Smooth muscle cell (in vitro differentiated cells): ENCODE measurements around the gene CUEDC2. TPM values are rescaled to one million over a fixed set of nuclear protein-coding genes. Genes with fewer than 3 reads are reported as not detected.

ENCODE experiments used
- DNase-seq: peaks from one replicate; lab custom pipeline; 2025; ENCODE audit not compliant: unreplicated experiment; lab: John Stamatoyannopoulos, UW
- H2AFZ ChIP-seq: fragments of 200-600 bp; sonication (generic); 2 replicates; pipeline ENCODE4 v1.6.0; 2016; ENCODE audit warnings: antibody characterized with exemption, low read depth, mild to moderate bottlenecking
- H3F3A ChIP-seq: fragments of 200-600 bp; sonication (generic); 2 replicates; pipeline ENCODE4 v1.6.0; 2017; ENCODE audit warnings: antibody characterized with exemption, low read depth
- H3K27ac ChIP-seq: fragments of 200-600 bp; sonication (generic); 2 replicates; pipeline ENCODE4 v1.5.1; 2016; ENCODE audit warnings: low read depth, mild to moderate bottlenecking
- H3K27me3 ChIP-seq: fragments of 200-600 bp; sonication (generic); 2 replicates; pipeline ENCODE4 v1.6.1; 2016; ENCODE audit warnings: low read depth, mild to moderate bottlenecking
- H3K36me3 ChIP-seq: fragments of 200-600 bp; sonication (generic); 2 replicates; pipeline ENCODE4 v1.5.1; 2016; ENCODE audit warnings: low read depth
- H3K4me1 ChIP-seq: fragments of 200-600 bp; sonication (generic); 2 replicates; pipeline ENCODE4 v1.5.1; 2016; ENCODE audit warnings: low read depth
- H3K4me2 ChIP-seq: fragments of 200-600 bp; sonication (generic); 2 replicates; pipeline ENCODE4 v1.6.0; 2016; ENCODE audit warnings: mild to moderate bottlenecking
- H3K4me3 ChIP-seq: fragments of 200-600 bp; sonication (generic); 2 replicates; pipeline ENCODE4 v1.5.1; 2016; ENCODE audit warnings: mild to moderate bottlenecking
- H3K79me2 ChIP-seq: fragments of 200-600 bp; sonication (generic); 2 replicates; pipeline ENCODE4 v1.6.0; 2016; ENCODE audit warnings: low read depth, mild to moderate bottlenecking
- H3K9ac ChIP-seq: fragments of 200-600 bp; sonication (generic); 2 replicates; pipeline ENCODE4 v1.6.0; 2016; ENCODE audit warnings: low read depth
- H3K9me3 ChIP-seq: fragments of 200-600 bp; sonication (generic); replicated peaks from 2 replicates; pipeline ENCODE4 v1.5.1; 2016; ENCODE audit warnings: low read depth
- H4K20me1 ChIP-seq: fragments of 200-600 bp; sonication (generic); 2 replicates; pipeline ENCODE4 v1.6.0; 2016; ENCODE audit warnings: low read depth
- WGBS: methylation state at CpG from one replicate; pipeline ENCODE4 v1.1.7; 2016; ENCODE audit warnings: low lambda C conversion rate; 5-methylcytosine and 5-hydroxymethylcytosine counted together
- polyA plus RNA-seq: library from polyadenylated mRNA; unstranded; fragments of >200 nt; fragmentation: Nextera tagmentation; extraction: Ambion mirVana; gene quantifications from 2 replicates; pipeline ENCODE4 v1.2.1, GENCODE V29; 2016
- total RNA-seq: library from RNA; depleted of rRNA; stranded (reverse); fragments of >200 nt; gene quantifications from 2 replicates; pipeline ENCODE4 v1.2.3, GENCODE V29; 2014
- TF ChIP-seq, protein P1 (sequence below): fragments of 200-600 bp; sonication (generic); IDR thresholded peaks from 2 replicates; pipeline ENCODE4 v1.5.1; 2017; ENCODE audit warnings: borderline replicate concordance, mild to moderate bottlenecking, antibody characterized with exemption; ENCODE audit not compliant: insufficient read depth, poor library complexity, severe bottlenecking

The CUEDC2 gene
- total and polyA plus RNA-seq, 2 experiments from 2014 or later = 24.7 to 112 TPM

DNA sequence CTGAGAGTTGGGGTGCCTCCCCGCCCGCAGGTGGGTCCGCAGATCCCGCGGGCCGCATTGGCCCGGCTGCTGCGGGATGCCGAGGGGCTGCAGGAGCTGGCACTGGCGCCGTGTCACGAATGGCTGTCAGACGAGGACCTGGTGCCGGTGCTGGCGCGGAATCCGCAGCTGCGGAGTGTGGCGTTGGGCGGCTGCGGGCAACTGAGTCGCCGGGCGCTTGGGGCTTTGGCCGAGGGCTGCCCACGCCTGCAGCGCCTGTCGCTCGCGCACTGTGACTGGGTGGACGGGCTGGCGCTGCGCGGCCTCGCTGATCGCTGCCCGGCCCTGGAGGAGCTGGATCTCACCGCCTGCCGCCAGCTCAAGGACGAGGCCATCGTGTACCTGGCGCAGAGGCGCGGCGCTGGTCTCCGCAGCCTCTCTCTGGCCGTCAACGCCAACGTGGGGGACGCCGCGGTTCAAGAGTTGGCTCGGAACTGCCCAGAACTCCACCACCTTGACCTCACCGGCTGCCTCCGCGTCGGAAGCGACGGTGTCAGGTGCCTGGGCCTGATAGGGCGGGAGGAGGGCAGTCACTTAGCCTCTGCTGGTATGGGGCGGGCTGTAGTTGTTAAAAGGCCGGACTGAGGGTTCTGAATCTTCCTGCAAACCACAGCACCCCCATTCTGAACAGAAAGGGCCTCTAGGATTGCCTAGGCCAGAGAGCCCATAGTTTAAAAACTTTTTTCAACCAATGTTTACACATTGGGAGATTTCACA, 10.4 kb downstream of the CUEDC2 start:
- H3K79me2 ChIP-seq = peaks cover 5% of the 10 kb centered on the region
- H3K9ac ChIP-seq = peak overlapping the region; percentile 51
- peak overlapping the region; percentile 98 for H3K4me2 ChIP-seq
- H3K4me1 ChIP-seq = peaks cover 20% of the 10 kb centered on the region
- H3K27ac ChIP-seq = peak overlapping the region; percentile 58
- DNase-seq = no peak
- peaks cover 23% of the 10 kb centered on the region for H3K27me3 ChIP-seq
- peak overlapping the region; percentile 86 for H3K4me3 ChIP-seq
- peaks cover 9% of the 10 kb centered on the region for H4K20me1 ChIP-seq
- H2AFZ ChIP-seq = peak overlapping the region; percentile 97
- peaks cover 11% of the 10 kb centered on the region for H3F3A ChIP-seq
- TF ChIP-seq, protein P1, sequence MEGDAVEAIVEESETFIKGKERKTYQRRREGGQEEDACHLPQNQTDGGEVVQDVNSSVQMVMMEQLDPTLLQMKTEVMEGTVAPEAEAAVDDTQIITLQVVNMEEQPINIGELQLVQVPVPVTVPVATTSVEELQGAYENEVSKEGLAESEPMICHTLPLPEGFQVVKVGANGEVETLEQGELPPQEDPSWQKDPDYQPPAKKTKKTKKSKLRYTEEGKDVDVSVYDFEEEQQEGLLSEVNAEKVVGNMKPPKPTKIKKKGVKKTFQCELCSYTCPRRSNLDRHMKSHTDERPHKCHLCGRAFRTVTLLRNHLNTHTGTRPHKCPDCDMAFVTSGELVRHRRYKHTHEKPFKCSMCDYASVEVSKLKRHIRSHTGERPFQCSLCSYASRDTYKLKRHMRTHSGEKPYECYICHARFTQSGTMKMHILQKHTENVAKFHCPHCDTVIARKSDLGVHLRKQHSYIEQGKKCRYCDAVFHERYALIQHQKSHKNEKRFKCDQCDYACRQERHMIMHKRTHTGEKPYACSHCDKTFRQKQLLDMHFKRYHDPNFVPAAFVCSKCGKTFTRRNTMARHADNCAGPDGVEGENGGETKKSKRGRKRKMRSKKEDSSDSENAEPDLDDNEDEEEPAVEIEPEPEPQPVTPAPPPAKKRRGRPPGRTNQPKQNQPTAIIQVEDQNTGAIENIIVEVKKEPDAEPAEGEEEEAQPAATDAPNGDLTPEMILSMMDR = no peak
- no peaks in the 10 kb centered on the region for H3K9me3 ChIP-seq
- H3K36me3 ChIP-seq = no peaks in the 10 kb centered on the region
- WGBS = 2% methylated on average over 57 of the region's 62 CpGs

DNA sequence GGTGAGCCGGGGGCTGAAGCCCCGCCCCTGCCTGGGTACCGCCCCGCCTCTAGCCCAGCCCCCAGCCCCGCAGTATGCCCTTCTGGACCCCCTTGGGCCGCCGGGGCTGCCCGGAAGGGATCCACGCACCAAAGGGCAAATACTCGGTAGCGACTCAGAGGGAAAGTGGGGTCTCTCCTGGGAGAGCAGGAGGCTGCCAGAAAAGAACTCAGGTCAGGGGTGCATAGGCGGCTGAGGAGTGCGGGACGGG, 10.9 kb downstream of the CUEDC2 start:
- WGBS = under 1% methylated on average over 14 of the region's 14 CpGs
- Histone ChIP-seq H3K36me3 (no peaks in the 10 kb centered on the region), H3K9ac (peak overlapping the region; percentile 51), H3K27me3 (peaks cover 23% of the 10 kb centered on the region), H2AFZ (peak overlapping the region; percentile 97), H3K4me1 (peaks cover 20% of the 10 kb centered on the region), H3K27ac (peak overlapping the region; percentile 58), H3K9me3 (no peaks in the 10 kb centered on the region), H3K4me3 (peak overlapping the region; percentile 86), H3K4me2 (peak overlapping the region; percentile 98), H3F3A (peaks cover 11% of the 10 kb centered on the region), H3K79me2 (peaks cover 5% of the 10 kb centered on the region), H4K20me1 (peaks cover 9% of the 10 kb centered on the region)
- TF ChIP-seq, protein P1 = no peak
- DNase-seq = no peak

DNA sequence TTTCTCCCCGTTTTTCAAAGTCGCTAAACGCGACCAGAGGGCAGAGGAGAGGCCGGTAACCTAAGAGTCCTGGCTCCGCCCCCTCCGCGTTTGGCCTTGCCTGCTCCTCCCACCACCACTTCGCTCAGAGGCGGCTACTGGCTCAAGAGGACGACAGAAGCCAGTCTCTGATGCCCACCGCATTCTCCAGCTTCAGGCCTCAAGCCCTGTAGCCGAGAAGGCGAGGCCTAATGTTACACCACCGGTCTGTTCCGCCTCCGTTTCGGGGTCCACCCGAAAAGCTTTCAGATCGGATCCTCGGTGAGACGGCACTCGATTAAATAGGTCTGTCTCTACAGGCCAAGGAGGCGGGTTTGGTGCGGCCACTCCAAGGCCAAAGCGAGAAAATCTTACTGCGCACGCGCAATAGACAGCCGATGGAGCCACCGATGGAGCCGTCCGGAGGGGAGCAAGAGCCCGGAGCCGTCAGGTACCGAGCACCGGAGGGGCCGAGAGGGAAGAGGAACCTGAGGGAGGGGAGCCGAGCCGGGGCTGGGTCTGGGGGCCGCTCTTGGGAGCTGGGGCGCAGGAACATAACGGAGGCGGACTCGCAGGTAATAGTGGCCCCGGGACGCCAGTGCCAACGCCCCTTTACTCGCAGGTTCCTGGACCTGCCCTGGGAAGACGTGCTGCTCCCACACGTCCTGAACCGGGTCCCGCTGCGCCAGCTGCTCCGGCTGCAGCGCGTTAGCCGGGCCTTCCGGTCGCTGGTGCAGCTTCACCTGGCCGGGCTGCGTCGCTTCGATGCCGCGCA, 11.5 kb downstream of the CUEDC2 start, which contains the start of gene FBXL15:
Gene FBXL15, plus strand, starts transcription at position 123 of the 793 bp plus-strand sequence. Its CDS starts 294 bp downstream, at position 417.
- peak within 1 kb of the TSS; percentile 86 for H3K4me3 ChIP-seq
- DNase-seq = peak; percentile 96
- H2AFZ ChIP-seq = peak within 1 kb of the TSS; percentile 97
- peaks cover 20% of the 10 kb centered on the region for H3K4me1 ChIP-seq
- peaks cover 9% of the 10 kb centered on the region for H4K20me1 ChIP-seq
- H3K27ac ChIP-seq = peak within 1 kb of the TSS; percentile 58
- H3K79me2 ChIP-seq = peaks cover 5% of the 10 kb centered on the region
- peak within 1 kb of the TSS; percentile 51 for H3K9ac ChIP-seq
- no peaks in the 10 kb centered on the region for H3K9me3 ChIP-seq
- H3K4me2 ChIP-seq = peak within 1 kb of the TSS; percentile 98
- TF ChIP-seq, protein P1 = no peak
- H3F3A ChIP-seq = peaks cover 11% of the 10 kb centered on the region
- H3K36me3 ChIP-seq = no peaks in the 10 kb centered on the region
- WGBS = 1% methylated on average over 59 of the region's 66 CpGs
- H3K27me3 ChIP-seq = peaks cover 23% of the 10 kb centered on the region
